ENCODE measurements around the gene ARHGEF35.
"Not testable (repeated sequence)": the region's sequence is repeated elsewhere in the genome, so short reads cannot be mapped to it uniquely, and the experiment has no call there.

The ARHGEF35 gene
- 0.09 to 0.15 reads per million in 2 donors for total RNA-seq

GRCh38 chr7:144195212-144195872 lies at the start of gene ARHGEF35:
Gene ARHGEF35, minus strand, starts transcription at chr7:144195833. Its CDS starts 7,450 bp downstream, at chr7:144188383.
- DNase-seq, result not testable (repeated sequence)

DNA sequence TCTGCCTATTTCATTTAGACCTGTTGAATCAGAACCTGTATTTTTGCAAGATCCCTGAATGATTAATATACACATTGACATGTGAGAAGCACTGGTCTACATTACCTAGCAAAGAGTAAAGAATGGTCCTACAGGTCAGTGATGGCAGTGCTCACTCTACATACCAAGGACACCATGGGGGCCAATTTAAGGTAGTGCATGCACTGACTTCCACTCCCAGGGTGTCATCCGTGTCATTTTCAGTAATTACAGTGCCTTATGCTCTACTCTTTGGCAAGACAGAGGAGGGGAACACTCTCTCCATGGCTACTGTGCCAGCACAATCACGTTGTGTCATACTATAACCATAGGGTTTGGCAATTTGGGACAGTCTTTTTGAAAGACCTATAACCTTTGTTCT lies 49.7 kb upstream of the ARHGEF35 start:
- not testable (repeated sequence) for DNase-seq

DNA sequence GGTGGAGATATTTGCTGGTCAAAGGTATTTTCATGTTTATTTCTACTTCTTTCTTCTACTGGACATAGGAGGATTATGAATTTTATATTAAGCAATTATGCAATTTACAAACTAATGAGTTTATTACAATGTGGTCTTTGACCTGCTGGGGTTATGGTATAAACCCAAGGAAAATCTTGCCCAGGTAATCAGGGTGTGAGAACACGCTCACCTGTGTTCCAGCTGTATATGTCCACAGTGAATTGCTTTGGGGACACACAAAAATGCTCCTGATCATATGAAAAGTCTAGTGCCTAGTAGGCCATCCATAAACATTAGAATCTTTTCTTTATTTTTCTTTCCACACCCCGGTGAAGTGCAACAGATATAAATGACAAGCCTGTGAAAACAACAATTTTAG lies 43.7 kb upstream of the ARHGEF35 start, which contains the start of gene OR2A42:
Gene OR2A42 (minus strand): TSS at position 241 of the 400 bp plus-strand sequence. CDS start 6,762 bp downstream, outside the sequence.
- not testable (repeated sequence) for DNase-seq

- DNase-seq, result not testable (repeated sequence)
Measured at GRCh38 chr7:144238530-144239082, 43.0 kb upstream of the ARHGEF35 start.

- DNase-seq, result not testable (repeated sequence)
Measured at GRCh38 chr7:144233039-144233438, 37.4 kb upstream of the ARHGEF35 start.

- DNase-seq, result not testable (repeated sequence)
Measured at GRCh38 chr7:144231027-144231426, 35.4 kb upstream of the ARHGEF35 start.

DNA sequence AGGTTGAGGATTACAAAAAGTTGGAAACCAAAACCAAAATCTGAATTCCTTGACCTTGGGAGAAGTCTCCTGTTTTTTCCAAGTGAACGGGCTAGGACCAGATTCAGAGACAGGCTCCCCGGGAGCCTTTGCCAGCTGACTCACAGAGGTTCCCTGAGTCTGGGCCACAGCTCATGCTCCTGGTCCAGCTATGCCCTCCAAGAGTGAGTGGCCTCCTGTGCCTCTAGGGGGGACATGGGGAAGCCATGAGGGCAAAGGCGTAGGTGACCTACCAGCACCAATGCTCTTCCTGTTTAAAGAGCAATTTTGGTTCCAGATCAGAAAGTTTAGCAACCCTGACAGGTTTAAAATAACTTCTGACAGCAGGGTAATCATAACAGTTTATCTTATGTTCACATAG lies 33.2 kb upstream of the ARHGEF35 start:
- not testable (repeated sequence) for DNase-seq

GRCh38 chr7:144226866-144227265 lies 31.2 kb upstream of the ARHGEF35 start:
- DNase-seq, result not testable (repeated sequence)

DNA sequence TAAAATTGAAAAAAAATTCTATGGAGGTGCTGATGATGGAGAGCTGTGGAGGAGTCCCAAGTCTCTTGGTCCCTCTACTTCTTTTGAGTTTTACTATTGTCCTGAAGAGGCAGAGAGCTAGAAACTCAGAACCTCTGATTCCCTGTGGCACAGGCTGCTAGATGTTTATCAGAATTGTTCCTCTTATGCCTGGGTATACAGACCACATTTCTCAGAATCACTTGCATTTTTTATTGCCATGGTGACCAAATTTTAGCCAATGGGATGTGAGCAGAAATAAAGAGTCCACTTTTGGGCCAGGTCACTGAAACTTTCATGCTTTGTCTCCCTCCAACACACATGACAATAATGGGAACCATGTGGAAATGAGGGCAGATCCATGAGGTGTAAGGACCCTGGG lies 28.0 kb upstream of the ARHGEF35 start:
- not testable (repeated sequence) for DNase-seq

DNA sequence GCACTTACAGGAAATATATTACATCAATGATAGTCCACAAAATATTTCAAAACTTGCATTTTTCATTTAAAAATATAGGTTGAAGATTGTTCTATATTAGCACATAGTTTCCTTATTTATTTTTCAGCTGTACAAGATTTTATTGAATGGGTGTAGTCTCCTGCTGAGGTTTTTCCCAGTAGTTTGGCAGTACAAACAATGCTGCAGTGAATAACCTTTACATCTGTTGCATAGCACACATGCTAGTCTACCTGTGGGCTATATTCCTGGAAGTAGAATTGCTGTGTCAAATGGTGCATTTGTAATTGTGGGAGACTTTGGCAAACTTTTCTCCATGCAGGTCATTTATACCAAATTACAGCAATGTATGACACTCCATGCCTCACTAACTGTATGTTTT lies 24.9 kb upstream of the ARHGEF35 start:
- not testable (repeated sequence) for DNase-seq

GRCh38 chr7:144219149-144219548 lies 23.5 kb upstream of the ARHGEF35 start:
- not testable (repeated sequence) for DNase-seq

GRCh38 chr7:144218581-144218980 lies 22.9 kb upstream of the ARHGEF35 start:
- DNase-seq, result not testable (repeated sequence)

DNA sequence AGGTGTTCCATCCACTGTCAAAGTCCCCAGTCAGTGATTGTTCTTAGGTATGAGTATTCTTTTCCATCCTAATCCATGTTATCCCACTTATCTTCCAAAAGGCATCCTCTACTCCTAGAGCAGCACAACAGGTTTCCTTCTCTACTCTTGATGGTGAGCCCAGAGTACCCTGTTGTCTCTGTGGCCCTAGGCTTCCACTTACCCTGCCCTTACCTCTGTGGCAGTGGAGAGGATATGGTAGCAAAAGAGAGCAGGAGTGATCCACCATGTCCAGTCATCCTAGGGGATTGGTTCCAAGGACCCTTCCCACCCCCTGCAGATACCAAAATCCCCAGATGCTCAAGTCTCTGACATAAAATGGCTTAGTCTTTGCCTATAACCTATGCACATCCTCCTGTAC lies 21.6 kb upstream of the ARHGEF35 start:
- DNase-seq, result not testable (repeated sequence)

- not testable (repeated sequence) for DNase-seq
Measured at GRCh38 chr7:144205306-144205705, 9.7 kb upstream of the ARHGEF35 start.

DNA sequence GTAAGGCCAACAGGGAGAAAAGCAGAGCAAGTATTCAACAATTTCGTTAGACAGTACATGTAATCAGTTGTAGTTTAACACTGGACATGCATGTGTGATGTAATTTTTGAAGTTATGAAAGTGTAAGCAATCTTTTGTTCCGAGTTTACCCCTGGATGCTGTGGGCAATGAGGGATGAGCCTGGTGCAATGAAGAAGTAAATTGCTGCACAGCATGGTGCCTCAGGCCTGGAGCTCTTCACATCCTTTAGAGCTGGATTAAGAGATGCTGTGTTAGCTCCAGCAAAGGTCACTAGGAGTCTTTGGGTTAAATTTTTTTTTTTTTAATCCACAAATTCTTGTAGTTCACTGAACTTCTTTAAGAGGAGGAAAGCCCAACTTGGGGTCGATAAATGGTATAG lies 7.5 kb upstream of the ARHGEF35 start:
- not testable (repeated sequence) for DNase-seq

GRCh38 chr7:144201978-144202377 lies 6.3 kb upstream of the ARHGEF35 start:
- DNase-seq, result not testable (repeated sequence)

GRCh38 chr7:144198934-144199333 lies 3.3 kb upstream of the ARHGEF35 start:
- not testable (repeated sequence) for DNase-seq

- not testable (repeated sequence) for DNase-seq
Measured at GRCh38 chr7:144194453-144194852, 1.2 kb downstream of the ARHGEF35 start.

GRCh38 chr7:144193782-144194181 lies 1.9 kb downstream of the ARHGEF35 start:
- DNase-seq, result not testable (repeated sequence)

- DNase-seq, result not testable (repeated sequence)
Measured at GRCh38 chr7:144188578-144189171, 7.0 kb downstream of the ARHGEF35 start.

DNA sequence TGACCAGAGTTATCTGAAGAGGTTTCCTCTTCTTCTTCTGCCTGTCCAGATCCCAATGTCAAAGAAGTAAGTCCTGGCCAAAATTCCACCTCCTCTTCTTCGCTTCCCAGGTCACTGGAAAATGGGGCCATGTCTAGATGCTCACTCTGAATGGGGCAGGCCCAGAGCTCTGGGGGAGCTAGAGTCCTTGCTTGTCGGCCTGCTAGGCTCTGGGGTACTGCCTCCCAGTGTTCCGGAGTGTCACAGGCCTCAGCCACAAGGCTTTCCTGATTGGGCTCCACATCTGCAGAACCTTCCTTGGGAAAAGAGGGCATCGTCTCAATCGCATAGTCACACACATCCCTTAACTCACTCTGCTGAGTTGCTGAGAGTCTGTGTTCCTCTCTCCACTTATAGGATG lies 7.8 kb downstream of the ARHGEF35 start:
- DNase-seq, result not testable (repeated sequence)

DNA sequence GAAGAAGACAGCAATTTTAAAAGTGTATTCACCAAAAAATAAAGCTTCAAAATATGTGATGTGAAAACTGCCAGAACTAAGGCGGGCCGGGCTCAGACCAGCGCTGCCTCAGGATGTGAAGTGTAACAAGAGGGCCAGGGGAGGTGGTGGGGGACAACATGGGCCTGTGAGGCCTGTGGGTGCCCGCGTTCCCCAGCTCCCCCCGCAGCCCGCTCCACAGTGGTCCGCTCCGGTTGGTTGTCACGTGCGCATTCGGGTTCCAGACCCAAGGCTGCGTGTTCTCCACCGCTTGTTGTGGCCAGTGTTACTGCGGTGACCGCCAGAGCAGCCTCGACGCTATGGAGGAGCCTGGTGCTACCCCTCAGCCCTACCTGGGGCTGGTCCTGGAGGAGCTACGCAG lies 12.5 kb downstream of the ARHGEF35 start, which contains the start of gene CTAGE4:
Gene CTAGE4 (plus strand): TSS at position 301 of the 400 bp plus-strand sequence. CDS start 38 bp downstream, at position 339.
- DNase-seq, result not testable (repeated sequence)

DNA sequence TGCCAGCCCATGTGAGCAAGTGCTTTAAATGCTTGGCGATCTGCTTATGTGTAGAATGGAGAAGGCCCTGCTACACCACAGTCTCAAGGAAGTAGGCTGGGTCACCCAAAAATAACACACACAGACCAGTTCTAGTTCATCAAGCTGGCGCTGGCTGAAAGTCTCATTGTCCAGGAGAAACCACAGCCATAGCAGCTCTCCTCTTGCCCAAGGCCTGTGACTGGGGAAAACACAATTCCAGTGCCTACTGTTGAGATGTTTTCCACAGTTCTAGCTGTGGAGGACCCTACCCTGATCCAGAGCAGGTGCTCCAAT lies 16.5 kb downstream of the ARHGEF35 start:
- DNase-seq, result not testable (repeated sequence)

All from activated gamma-delta T cell (primary cell).